HEK293 (cell line): ENCODE measurements around the gene RALY.

Experiments
- CTCF ChIA-PET: fragments of 350-600 bp; formaldehyde crosslinking; extraction: SDS; loops from one replicate; lab custom pipeline; 2021; ENCODE audit warnings: antibody characterized with exemption; lab: Yijun Ruan, JAX
- POLR2A ChIA-PET: fragments of 300-600 bp; formaldehyde crosslinking; extraction: SDS; loops from one replicate; lab custom pipeline; 2020; ENCODE audit warnings: antibody characterized with exemption, inconsistent platforms; lab: Yijun Ruan, JAX
- H3K27ac ChIP-seq: fragments of 200-500 bp; sonication (Bioruptor generic); 2 replicates; pipeline ENCODE4 v1.5.1; 2014; ENCODE audit warnings: low read depth, low read length, control low read depth, inconsistent platforms; ENCODE audit errors: extremely low read depth
- H3K36me3 ChIP-seq, 2 experiments: fragments of 200-500 bp in 1 of 2; sonication (Bioruptor generic) in 1 of 2; 1 replicate in 1 of 2; 2 replicates in 1 of 2; pipeline ENCODE4 v1.5.1; 2014 to 2017; ENCODE audit warnings: inconsistent platforms in 2 of 2, low read length in 2 of 2; ENCODE audit not compliant: control insufficient read depth in 2 of 2, insufficient read depth in 1 of 2
- H3K4me1 ChIP-seq: fragments of 200-500 bp; sonication (Bioruptor generic); 2 replicates; pipeline ENCODE4 v1.5.1; 2014; ENCODE audit warnings: mild to moderate bottlenecking, low read length, inconsistent platforms; ENCODE audit not compliant: control insufficient read depth, insufficient read depth
- H3K4me3 ChIP-seq: 2 replicates; pipeline ENCODE4 v1.5.1; 2011; ENCODE audit warnings: low read depth, mild to moderate bottlenecking, control low read depth, low read length, moderate library complexity
- H3K9me3 ChIP-seq: fragments of 200-500 bp; sonication (Bioruptor generic); 2 replicates; pipeline ENCODE4 v1.5.1; 2014; ENCODE audit warnings: low read depth, low read length, inconsistent platforms; ENCODE audit not compliant: control insufficient read depth, insufficient read depth
- YY2 ChIP-seq: fragments of 450-650 bp; formaldehyde crosslinking; IDR thresholded peaks from 2 replicates; pipeline ENCODE4 v1.5.1; 2016; ENCODE audit warnings: missing biosample characterization, missing genetic modification characterization
- ZBTB20 ChIP-seq: fragments of 450-650 bp; formaldehyde crosslinking; IDR thresholded peaks from 2 replicates; pipeline ENCODE4 v1.5.1; 2016; ENCODE audit warnings: missing biosample characterization, missing genetic modification characterization
- ZNF133 ChIP-seq: fragments of 450-650 bp; formaldehyde crosslinking; IDR thresholded peaks from 2 replicates; pipeline ENCODE4 v1.5.1; 2016; ENCODE audit warnings: missing biosample characterization, missing genetic modification characterization
- ZNF175 ChIP-seq: fragments of 450-650 bp; formaldehyde crosslinking; IDR thresholded peaks from 2 replicates; pipeline ENCODE4 v1.5.1; 2016; ENCODE audit warnings: missing biosample characterization, missing genetic modification characterization
- ZNF2 ChIP-seq: fragments of 450-650 bp; formaldehyde crosslinking; IDR thresholded peaks from 2 replicates; pipeline ENCODE4 v1.5.1; 2016; ENCODE audit warnings: missing biosample characterization, missing genetic modification characterization
- ZNF350 ChIP-seq: fragments of 450-650 bp; formaldehyde crosslinking; IDR thresholded peaks from 2 replicates; pipeline ENCODE4 v1.5.0; 2017; ENCODE audit warnings: missing biosample characterization, mild to moderate bottlenecking, missing genetic modification characterization
- ZNF394 ChIP-seq: fragments of 450-650 bp; formaldehyde crosslinking; IDR thresholded peaks from 2 replicates; pipeline ENCODE4 v1.5.1; 2016; ENCODE audit warnings: missing biosample characterization, missing genetic modification characterization, mild to moderate bottlenecking, moderate library complexity, borderline replicate concordance
- ZNF501 ChIP-seq: fragments of 450-650 bp; formaldehyde crosslinking; IDR thresholded peaks from 2 replicates; pipeline ENCODE4 v1.5.1; 2016; ENCODE audit warnings: missing biosample characterization, missing genetic modification characterization
- ZNF664 ChIP-seq: fragments of 450-650 bp; formaldehyde crosslinking; IDR thresholded peaks from 2 replicates; pipeline ENCODE4 v1.5.1; 2016; ENCODE audit warnings: missing biosample characterization, missing genetic modification characterization
- ZNF707 ChIP-seq: fragments of 450-650 bp; formaldehyde crosslinking; IDR thresholded peaks from 2 replicates; pipeline ENCODE4 v1.5.1; 2016; ENCODE audit warnings: missing biosample characterization, missing genetic modification characterization
- TF ChIP-seq, protein P1 (sequence below): fragments of 450-650 bp; formaldehyde crosslinking; conservative IDR thresholded peaks from 2 replicates; pipeline ENCODE4 v1.5.1; 2016; ENCODE audit warnings: low read depth, missing biosample characterization, missing genetic modification characterization
- TF ChIP-seq, protein P2 (sequence below): fragments of 450-650 bp; formaldehyde crosslinking; IDR thresholded peaks from 2 replicates; pipeline ENCODE4 v1.5.1; 2016; ENCODE audit warnings: missing biosample characterization, missing genetic modification characterization, borderline replicate concordance
- TF ChIP-seq, protein P3 (sequence below): fragments of 450-650 bp; formaldehyde crosslinking; IDR thresholded peaks from 2 replicates; pipeline ENCODE4 v1.5.1; 2016; ENCODE audit warnings: missing biosample characterization, missing genetic modification characterization
- TF ChIP-seq, protein P4 (sequence below): fragments of 450-650 bp; formaldehyde crosslinking; IDR thresholded peaks from 2 replicates; pipeline ENCODE4 v1.5.1; 2016; ENCODE audit warnings: missing biosample characterization, missing genetic modification characterization, low read depth
- TF ChIP-seq, protein P5 (sequence below): fragments of 450-650 bp; formaldehyde crosslinking; IDR thresholded peaks from 2 replicates; pipeline ENCODE4 v1.5.1; 2016; ENCODE audit warnings: missing biosample characterization, missing genetic modification characterization
- TF ChIP-seq, protein P6 (sequence below): fragments of 450-650 bp; IDR thresholded peaks from 2 replicates; pipeline ENCODE4 v1.5.1; 2018; ENCODE audit warnings: missing biosample characterization, missing genetic modification characterization

Gene RALY

DNA sequence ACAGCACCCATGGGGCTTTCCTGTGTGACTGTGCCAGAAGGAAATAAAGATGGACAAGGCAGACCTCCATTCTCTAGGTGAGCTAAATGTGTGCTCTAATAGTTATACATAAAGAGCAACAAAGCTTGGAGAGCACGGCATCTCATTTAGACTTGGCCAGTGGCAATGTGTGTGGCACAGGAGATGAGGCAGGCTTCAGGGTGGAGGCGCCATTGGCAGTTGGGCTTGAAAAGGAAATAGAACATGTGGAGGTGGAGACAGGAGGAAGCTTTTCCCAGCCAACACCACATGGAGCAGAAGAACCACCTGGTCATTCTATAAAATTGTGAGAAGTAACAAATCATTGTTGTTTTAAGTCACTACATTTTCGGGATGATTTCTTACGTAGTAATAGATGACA, 3.6 kb upstream of the RALY start (continued):
- TF ChIP-seq, protein P1, sequence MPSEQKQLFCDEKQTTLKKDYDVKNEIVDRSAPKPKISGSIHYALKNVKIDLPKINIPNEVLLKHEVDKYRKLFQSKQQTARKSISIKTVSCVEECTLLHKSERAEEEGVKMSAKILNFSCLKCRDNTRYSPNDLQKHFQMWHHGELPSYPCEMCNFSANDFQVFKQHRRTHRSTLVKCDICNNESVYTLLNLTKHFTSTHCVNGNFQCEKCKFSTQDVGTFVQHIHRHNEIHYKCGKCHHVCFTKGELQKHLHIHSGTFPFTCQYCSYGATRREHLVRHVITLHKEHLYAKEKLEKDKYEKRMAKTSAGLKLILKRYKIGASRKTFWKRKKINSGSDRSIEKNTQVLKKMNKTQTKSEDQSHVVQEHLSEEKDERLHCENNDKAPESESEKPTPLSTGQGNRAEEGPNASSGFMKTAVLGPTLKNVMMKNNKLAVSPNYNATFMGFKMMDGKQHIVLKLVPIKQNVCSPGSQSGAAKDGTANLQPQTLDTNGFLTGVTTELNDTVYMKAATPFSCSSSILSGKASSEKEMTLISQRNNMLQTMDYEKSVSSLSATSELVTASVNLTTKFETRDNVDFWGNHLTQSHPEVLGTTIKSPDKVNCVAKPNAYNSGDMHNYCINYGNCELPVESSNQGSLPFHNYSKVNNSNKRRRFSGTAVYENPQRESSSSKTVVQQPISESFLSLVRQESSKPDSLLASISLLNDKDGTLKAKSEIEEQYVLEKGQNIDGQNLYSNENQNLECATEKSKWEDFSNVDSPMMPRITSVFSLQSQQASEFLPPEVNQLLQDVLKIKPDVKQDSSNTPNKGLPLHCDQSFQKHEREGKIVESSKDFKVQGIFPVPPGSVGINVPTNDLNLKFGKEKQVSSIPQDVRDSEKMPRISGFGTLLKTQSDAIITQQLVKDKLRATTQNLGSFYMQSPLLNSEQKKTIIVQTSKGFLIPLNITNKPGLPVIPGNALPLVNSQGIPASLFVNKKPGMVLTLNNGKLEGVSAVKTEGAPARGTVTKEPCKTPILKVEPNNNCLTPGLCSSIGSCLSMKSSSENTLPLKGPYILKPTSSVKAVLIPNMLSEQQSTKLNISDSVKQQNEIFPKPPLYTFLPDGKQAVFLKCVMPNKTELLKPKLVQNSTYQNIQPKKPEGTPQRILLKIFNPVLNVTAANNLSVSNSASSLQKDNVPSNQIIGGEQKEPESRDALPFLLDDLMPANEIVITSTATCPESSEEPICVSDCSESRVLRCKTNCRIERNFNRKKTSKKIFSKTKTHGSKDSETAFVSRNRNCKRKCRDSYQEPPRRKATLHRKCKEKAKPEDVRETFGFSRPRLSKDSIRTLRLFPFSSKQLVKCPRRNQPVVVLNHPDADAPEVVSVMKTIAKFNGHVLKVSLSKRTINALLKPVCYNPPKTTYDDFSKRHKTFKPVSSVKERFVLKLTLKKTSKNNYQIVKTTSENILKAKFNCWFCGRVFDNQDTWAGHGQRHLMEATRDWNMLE: no peak
- TF ChIP-seq, protein P2, sequence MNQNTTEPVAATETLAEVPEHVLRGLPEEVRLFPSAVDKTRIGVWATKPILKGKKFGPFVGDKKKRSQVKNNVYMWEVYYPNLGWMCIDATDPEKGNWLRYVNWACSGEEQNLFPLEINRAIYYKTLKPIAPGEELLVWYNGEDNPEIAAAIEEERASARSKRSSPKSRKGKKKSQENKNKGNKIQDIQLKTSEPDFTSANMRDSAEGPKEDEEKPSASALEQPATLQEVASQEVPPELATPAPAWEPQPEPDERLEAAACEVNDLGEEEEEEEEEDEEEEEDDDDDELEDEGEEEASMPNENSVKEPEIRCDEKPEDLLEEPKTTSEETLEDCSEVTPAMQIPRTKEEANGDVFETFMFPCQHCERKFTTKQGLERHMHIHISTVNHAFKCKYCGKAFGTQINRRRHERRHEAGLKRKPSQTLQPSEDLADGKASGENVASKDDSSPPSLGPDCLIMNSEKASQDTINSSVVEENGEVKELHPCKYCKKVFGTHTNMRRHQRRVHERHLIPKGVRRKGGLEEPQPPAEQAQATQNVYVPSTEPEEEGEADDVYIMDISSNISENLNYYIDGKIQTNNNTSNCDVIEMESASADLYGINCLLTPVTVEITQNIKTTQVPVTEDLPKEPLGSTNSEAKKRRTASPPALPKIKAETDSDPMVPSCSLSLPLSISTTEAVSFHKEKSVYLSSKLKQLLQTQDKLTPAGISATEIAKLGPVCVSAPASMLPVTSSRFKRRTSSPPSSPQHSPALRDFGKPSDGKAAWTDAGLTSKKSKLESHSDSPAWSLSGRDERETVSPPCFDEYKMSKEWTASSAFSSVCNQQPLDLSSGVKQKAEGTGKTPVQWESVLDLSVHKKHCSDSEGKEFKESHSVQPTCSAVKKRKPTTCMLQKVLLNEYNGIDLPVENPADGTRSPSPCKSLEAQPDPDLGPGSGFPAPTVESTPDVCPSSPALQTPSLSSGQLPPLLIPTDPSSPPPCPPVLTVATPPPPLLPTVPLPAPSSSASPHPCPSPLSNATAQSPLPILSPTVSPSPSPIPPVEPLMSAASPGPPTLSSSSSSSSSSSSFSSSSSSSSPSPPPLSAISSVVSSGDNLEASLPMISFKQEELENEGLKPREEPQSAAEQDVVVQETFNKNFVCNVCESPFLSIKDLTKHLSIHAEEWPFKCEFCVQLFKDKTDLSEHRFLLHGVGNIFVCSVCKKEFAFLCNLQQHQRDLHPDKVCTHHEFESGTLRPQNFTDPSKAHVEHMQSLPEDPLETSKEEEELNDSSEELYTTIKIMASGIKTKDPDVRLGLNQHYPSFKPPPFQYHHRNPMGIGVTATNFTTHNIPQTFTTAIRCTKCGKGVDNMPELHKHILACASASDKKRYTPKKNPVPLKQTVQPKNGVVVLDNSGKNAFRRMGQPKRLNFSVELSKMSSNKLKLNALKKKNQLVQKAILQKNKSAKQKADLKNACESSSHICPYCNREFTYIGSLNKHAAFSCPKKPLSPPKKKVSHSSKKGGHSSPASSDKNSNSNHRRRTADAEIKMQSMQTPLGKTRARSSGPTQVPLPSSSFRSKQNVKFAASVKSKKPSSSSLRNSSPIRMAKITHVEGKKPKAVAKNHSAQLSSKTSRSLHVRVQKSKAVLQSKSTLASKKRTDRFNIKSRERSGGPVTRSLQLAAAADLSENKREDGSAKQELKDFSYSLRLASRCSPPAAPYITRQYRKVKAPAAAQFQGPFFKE: no peak
- no peak for TF ChIP-seq ZBTB20
- TF ChIP-seq ZNF707 (tag by site-specific recombination): no peak
- TF ChIP-seq ZNF501 (tag by site-specific recombination): no peak
- no peak for TF ChIP-seq ZNF2 (tag by site-specific recombination)
- TF ChIP-seq, protein P3, sequence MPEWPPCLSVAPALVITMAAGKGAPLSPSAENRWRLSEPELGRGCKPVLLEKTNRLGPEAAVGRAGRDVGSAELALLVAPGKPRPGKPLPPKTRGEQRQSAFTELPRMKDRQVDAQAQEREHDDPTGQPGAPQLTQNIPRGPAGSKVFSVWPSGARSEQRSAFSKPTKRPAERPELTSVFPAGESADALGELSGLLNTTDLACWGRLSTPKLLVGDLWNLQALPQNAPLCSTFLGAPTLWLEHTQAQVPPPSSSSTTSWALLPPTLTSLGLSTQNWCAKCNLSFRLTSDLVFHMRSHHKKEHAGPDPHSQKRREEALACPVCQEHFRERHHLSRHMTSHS (tag by site-specific recombination): no peak
- TF ChIP-seq, protein P4, sequence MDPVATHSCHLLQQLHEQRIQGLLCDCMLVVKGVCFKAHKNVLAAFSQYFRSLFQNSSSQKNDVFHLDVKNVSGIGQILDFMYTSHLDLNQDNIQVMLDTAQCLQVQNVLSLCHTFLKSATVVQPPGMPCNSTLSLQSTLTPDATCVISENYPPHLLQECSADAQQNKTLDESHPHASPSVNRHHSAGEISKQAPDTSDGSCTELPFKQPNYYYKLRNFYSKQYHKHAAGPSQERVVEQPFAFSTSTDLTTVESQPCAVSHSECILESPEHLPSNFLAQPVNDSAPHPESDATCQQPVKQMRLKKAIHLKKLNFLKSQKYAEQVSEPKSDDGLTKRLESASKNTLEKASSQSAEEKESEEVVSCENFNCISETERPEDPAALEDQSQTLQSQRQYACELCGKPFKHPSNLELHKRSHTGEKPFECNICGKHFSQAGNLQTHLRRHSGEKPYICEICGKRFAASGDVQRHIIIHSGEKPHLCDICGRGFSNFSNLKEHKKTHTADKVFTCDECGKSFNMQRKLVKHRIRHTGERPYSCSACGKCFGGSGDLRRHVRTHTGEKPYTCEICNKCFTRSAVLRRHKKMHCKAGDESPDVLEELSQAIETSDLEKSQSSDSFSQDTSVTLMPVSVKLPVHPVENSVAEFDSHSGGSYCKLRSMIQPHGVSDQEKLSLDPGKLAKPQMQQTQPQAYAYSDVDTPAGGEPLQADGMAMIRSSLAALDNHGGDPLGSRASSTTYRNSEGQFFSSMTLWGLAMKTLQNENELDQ (tag by site-specific recombination): no peak
- no peak for TF ChIP-seq ZNF350 (tag by site-specific recombination)
- TF ChIP-seq ZNF133 (tag by site-specific recombination): no peak
- TF ChIP-seq ZNF394 (tag by site-specific recombination): no peak
- TF ChIP-seq, all 188 proteins: peak for 0

DNA sequence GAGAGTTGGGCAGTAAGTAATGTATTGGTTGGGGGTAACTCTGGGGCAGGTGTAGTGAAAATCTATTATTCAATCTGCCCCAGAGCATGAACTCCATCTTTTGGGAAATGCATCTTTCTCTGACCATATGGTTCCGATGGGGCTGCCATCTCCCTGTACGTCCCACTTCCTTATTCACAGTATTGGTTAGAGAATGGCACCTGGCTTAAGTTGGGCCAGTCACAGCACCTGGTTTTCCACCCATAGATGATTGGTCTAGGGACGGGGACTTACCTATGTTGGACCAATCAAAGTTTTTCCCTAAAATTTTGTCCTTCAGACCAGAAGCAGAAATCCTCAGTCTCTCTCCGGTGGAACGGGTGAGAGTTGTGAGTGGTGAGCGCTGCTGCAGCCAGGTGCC, 2.2 kb upstream of the RALY start:
- POLR2A ChIA-PET: interaction anchor here (2.4 kb wide), 1 partner anchor 11 kb away, joined by 14 read pairs; no protein-coding TSS in a partner anchor
- CTCF ChIA-PET: no interaction called here
- no peak for TF ChIP-seq YY2 (tag by site-specific recombination)
- TF ChIP-seq, protein P5, sequence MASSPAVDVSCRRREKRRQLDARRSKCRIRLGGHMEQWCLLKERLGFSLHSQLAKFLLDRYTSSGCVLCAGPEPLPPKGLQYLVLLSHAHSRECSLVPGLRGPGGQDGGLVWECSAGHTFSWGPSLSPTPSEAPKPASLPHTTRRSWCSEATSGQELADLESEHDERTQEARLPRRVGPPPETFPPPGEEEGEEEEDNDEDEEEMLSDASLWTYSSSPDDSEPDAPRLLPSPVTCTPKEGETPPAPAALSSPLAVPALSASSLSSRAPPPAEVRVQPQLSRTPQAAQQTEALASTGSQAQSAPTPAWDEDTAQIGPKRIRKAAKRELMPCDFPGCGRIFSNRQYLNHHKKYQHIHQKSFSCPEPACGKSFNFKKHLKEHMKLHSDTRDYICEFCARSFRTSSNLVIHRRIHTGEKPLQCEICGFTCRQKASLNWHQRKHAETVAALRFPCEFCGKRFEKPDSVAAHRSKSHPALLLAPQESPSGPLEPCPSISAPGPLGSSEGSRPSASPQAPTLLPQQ: no peak
- TF ChIP-seq, protein P6, sequence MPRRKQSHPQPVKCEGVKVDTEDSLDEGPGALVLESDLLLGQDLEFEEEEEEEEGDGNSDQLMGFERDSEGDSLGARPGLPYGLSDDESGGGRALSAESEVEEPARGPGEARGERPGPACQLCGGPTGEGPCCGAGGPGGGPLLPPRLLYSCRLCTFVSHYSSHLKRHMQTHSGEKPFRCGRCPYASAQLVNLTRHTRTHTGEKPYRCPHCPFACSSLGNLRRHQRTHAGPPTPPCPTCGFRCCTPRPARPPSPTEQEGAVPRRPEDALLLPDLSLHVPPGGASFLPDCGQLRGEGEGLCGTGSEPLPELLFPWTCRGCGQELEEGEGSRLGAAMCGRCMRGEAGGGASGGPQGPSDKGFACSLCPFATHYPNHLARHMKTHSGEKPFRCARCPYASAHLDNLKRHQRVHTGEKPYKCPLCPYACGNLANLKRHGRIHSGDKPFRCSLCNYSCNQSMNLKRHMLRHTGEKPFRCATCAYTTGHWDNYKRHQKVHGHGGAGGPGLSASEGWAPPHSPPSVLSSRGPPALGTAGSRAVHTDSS (tag by site-specific recombination): no peak
- TF ChIP-seq ZNF664 (tag by site-specific recombination): no peak
- no peak for TF ChIP-seq ZNF175 (tag by site-specific recombination)

More for the DNA sequence above, 2.2 kb upstream of the RALY start:
- Histone ChIP-seq H3K36me3 (no peaks in the 10 kb centered on the region), H3K9me3 (no peaks in the 10 kb centered on the region), H3K27ac (no peak overlapping the region), H3K4me1 (peaks cover 6% of the 10 kb centered on the region; the same call in 1 of the 2 replicates), H3K4me3 (no peak overlapping the region)
